Activated CD8-positive, alpha-beta memory T cell treated with anti-CD3 and anti-CD28 coated beads for 1 hour (primary cell): ENCODE data around the gene TMEM72.

Experiments used
- DNase-seq, 2 donors: peaks; one replicate each; pipeline ENCODE4 v3.0.0-alpha.2; 2020; ENCODE audit warnings: low read depth in 1 of 2; ENCODE audit errors: extremely low read depth in 1 of 2

Gene TMEM72

DNA sequence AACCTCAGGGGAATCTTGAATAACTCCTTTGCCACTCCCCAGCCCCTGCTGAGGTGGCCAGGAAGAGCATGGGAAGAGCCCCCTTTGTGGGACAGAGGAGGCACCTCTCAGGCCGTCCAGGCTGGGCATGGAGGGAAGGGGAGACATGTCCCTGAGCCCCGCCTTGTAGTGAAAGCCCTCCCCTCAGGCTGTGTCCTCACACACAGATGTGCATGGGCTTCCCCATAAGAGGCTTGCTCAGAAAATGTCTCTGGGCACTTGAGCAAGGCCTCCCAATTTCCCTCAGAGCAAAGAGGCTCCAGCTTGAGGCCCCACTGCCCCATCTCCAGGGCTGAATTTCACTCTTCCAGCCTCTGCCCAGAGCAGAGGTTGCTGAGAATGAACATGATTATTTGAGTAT lies 3.8 kb downstream of the TMEM72 start:
- no peak for DNase-seq

- no peak for DNase-seq
These were observed 5.3 kb downstream of the TMEM72 start for GRCh38 chr10:44916429-44916828.

- DNase-seq: no peak
These were observed 6.7 kb downstream of the TMEM72 start for GRCh38 chr10:44917848-44918247.

DNA sequence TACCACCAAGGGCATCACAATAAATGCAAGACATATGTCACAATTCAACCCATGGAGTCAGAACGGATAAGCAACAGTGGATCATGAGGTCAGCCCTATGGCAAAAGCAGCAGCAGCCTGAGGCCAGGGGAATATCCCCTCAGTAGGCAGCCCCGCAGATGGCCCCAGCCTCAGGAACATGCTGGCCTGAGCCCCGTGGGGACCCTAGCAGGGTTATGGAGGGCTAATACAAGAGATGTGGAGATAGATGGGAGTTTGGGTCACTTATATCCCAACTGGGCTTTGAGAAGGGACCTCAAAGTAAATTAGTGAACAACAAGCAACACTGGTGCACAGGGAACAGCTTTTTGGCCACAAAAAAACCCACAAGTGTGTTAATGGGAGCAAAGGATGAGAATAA lies 9.1 kb downstream of the TMEM72 start:
- DNase-seq: no peak

GRCh38 chr10:44921061-44921460 lies 9.9 kb downstream of the TMEM72 start:
- DNase-seq: no peak

GRCh38 chr10:44921506-44921905 lies 10.4 kb downstream of the TMEM72 start:
- DNase-seq: no peak

GRCh38 chr10:44922021-44922420 lies 10.9 kb downstream of the TMEM72 start:
- DNase-seq: no peak

DNA sequence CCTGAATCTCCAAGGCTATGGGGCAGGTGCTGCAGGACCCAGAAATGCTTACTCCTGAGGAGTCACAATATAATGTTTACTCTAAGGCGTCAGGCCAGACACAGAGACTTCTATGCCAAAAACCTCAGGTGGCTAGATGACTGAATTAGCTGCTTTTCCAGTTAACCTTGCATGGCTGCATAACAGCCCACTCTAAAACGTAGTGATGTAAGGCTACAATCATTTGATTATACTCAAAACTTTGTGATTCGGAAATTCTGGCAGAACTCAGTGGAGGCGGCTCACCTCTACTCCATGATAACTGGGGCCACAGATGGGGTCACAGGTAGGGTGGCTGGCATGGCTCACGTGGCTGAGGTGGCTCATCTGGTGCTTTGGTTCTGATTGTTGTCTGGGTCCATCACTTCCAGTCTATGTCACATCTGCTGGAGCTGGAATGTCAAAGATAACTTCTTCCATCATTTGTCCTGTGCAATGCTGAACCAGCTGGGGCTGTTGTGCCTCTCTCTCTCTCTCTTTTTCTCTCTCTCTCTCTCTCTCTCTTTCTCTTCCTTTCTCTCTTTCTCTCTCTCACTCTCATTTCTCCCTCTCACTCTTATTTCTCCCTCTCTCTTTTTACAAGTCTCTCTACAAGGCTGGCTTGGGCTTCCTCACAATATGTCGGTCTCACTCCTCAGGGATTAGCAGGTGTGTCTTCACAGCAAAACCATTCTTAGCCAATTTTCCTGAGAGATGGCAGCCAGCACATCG lies 11.8 kb downstream of the TMEM72 start:
- DNase-seq: no peak

DNA sequence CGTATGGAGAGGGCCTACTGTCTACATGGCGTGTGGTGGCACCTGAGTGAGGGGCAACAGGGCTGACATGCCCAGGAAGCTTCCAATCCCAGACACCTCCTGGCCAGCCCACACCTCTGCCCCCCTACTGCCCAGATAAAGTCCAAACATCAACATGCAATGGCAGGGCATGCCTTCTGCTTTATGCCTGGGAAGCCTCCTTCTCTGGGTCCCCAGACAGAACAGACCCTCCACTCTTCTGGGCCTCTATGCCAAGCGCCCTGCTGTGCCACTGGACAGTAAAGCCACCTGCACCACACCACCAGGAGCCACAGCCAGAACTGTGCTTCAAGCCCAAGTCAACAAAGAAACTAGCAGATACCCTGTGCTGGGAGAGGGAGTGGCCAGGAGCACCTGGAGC lies 12.5 kb downstream of the TMEM72 start:
- DNase-seq: no peak

DNA sequence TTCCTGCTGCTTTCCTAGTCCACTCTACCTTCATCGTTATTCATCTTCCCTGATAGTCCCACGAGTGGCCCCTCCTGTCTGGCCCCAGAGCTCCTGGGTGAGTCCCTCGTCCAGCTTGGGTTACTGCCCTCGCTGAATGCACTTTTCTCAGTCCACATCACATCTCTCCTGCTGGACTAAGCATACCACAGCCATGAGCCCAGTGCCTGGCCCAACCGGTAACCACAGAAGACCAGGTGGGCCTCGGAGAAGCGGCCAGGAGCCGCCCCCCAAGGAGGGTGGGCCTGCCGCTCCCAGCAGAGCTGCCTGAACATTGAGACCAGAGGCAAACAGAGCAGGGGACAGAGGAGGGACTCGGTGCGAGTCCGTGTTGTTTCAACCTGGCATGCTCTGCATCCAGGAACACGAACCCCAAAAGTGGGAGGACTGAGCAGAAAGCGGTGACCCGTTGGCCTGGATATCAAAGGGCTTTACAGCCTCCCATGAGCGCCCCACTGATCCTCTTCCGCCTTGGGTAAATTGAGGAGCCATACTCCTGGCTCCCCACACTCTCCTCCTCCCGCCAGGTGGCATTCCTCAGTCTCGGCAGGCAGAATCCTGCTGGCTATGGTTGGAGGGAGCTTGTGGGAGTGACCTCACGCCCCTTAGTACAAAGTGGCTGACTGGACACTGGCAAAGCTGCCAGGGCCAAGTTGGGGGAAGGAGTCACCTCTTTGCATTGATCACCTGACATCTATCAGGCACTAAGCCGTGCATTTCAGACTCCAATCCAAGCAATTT lies 13.3 kb downstream of the TMEM72 start:
- DNase-seq: no peak

- no peak for DNase-seq
These were observed 14.1 kb downstream of the TMEM72 start for GRCh38 chr10:44925224-44925623.

- DNase-seq: no peak
These were observed 14.9 kb downstream of the TMEM72 start for GRCh38 chr10:44925811-44926750.

GRCh38 chr10:44926751-44927351 lies 15.7 kb downstream of the TMEM72 start:
- DNase-seq: no peak

GRCh38 chr10:44927352-44927751 lies 16.2 kb downstream of the TMEM72 start:
- no peak for DNase-seq

DNA sequence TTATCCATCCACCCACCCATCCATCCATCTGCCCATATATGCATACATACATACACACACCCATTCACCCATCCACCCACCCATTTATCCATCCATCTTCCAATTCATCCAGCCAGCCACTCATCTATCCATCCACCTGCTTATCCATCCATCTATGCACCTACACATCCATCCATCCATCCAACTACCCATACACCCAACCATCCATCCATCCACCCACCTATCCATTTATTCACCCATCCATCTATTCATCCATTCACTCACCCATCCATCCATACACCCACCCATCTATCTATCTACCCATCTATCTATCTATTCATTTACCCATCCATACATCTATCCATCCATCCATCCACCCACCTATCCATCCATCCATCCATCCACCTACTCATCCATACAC lies 17.3 kb downstream of the TMEM72 start:
- DNase-seq: no peak

- no peak for DNase-seq
These were observed 18.5 kb downstream of the TMEM72 start for GRCh38 chr10:44929356-44930255.

- DNase-seq: no peak
These were observed 19.9 kb downstream of the TMEM72 start for GRCh38 chr10:44930904-44931620.

DNA sequence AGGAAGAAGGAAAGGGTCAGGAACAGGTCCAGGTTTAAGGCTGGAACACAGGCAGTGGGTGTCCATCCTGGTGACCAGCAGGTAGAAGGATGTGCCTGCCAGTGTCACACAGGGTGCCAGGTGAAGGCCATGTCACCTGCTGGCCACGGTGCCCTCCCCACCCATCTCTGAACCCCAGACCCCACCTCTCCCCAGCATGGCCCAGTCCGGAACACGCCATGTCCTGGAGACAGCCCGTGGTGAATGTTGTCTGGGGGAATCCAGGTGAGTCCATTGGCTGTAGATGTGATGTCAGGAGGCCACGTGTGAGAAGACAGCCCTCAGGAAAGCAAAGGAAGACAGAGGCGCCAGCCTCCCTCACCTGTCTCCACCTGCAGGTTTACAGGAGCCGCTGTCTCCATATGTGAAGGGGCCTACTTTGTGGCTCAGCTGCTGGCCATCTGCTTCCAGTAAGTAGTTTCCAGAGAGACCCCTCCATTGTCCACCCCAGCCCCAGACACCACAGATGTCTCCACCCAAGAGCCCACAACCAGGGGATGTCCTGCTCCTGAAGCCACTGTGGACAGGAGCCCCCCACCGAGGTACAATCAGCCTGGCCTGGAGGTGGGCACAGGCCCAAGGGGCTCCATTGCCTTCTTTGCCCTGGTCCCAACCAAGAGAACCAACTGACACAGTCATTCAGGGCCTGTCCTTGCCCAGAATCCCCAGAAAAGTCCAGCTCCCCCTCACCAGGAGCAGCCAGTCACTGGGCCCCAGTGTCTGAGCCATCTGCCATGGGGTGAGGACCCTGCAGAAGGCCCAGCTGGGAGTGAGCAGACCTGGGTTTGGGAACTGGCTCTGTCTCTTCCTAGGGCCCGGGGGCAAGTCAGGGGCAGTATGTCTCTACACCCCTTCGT lies 20.7 kb downstream of the TMEM72 start:
- DNase-seq: no peak
